ENCODE results near the gene ZFP2.
"Not testable (repeated sequence)": the region's sequence is repeated elsewhere in the genome, so short reads cannot be mapped to it uniquely, and the experiment has no call there.

Gene ZFP2

GRCh38 chr5:178895615-178896571 is at the start of gene ZFP2:
TSS of gene ZFP2 (plus strand) at chr5:178895913. CDS start at chr5:178931314, 35,401 bp downstream.
- peak; percentile 37 for DNase-seq (ENCODE audit: low spot score)

- no peak for DNase-seq (ENCODE audit: low spot score)
Measured at GRCh38 chr5:178849316-178849715, 46.4 kb upstream of the ZFP2 start.

DNA sequence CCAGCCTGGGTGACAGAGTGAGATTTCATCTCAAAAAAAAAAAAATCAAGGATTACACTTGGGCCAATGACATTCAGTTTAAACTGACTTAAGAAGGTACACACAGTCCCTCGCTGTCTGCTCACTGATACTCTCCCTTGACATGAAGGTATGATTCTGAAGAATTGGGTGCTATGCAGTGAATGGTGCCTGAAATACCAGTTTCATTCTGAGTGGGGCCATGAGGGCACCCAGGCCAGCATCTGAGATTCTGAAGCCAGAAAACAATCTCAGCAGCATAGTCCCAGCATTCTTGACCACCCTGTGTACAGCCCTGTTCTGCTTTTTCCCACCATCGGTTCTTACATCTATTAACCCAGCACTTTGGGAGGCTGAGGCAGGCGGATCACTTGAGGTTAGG is 43.8 kb upstream of the ZFP2 start:
- no peak for DNase-seq (ENCODE audit: low spot score)

DNA sequence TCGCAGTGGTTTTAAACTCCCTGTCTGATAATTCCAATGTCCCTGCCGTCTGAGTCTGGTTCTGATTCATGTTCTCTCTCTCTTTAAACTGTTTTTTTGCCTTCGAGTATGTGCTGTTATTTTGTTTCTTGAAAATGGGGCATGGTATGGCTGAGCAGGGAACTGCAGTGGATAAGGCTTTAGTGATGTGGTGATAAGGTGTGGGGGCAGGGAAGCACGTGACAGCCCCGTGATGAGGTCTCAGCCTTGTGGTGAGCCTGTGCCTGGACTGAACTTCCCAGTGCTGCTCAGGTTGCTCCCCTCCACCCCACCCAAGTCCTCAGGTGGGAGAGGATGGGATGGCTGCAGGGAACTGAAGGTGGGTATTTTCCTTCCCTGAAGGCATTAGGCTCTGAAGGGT is 41.4 kb upstream of the ZFP2 start:
- DNase-seq (ENCODE audit: low spot score) = no peak

- peak; percentile 92 for DNase-seq (ENCODE audit: low spot score)
Measured at GRCh38 chr5:178859625-178860521, 35.8 kb upstream of the ZFP2 start, which contains the start of gene ZNF354B. TSS of gene ZNF354B (plus strand) at chr5:178859953. CDS start at chr5:178861048, 1,095 bp downstream.

- not testable (repeated sequence) for DNase-seq (ENCODE audit: low spot score)
Measured at GRCh38 chr5:178860615-178861014, 35.1 kb upstream of the ZFP2 start.

GRCh38 chr5:178861627-178862026 is 34.1 kb upstream of the ZFP2 start:
- no peak for DNase-seq (ENCODE audit: low spot score)

- no peak for DNase-seq (ENCODE audit: low spot score)
Measured at GRCh38 chr5:178866946-178867345, 28.8 kb upstream of the ZFP2 start.

DNA sequence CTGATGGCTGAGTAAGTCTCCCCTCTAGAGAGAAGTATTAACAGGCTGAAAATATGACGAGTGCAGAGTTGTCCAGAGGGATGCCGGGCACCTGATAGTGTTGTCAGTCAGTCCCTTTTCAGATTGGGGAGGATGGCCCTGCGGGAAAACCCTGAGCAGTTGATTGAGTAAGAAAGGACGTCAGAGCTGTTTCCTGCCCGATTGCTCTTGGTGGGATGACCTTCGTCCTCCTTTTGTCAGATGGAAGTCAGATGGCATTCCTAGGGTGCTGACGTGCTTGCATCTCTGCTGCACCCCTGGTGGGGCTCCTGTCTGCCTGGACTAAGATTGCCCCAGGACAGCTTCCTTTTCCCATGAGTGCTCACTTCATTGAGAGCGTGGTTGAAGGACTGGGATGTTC is 26.1 kb upstream of the ZFP2 start:
- no peak for DNase-seq (ENCODE audit: low spot score)

GRCh38 chr5:178870411-178870810 is 25.3 kb upstream of the ZFP2 start:
- no peak for DNase-seq (ENCODE audit: low spot score)

DNA sequence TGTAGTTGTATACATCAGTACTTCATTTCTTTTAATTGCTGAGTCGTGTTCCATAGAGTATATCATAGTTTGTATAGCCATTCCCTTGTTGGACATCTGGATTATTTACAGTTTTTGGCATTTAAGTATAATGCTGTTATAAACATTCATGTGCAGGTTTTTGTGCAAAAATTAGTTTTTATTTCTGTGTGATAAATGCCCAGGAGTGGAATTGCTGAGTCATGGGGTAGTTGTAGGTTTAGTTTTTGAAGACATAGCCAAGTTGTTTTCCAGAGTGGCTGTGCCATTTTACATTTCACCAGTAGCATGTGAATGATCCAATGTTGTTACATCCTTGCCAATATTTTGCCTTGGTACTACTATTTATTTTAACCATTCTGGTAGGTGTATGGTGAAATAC is 23.4 kb upstream of the ZFP2 start:
- DNase-seq (ENCODE audit: low spot score) = no peak

GRCh38 chr5:178883115-178883694 is 12.5 kb upstream of the ZFP2 start:
- not testable (repeated sequence) for DNase-seq (ENCODE audit: low spot score)

DNA sequence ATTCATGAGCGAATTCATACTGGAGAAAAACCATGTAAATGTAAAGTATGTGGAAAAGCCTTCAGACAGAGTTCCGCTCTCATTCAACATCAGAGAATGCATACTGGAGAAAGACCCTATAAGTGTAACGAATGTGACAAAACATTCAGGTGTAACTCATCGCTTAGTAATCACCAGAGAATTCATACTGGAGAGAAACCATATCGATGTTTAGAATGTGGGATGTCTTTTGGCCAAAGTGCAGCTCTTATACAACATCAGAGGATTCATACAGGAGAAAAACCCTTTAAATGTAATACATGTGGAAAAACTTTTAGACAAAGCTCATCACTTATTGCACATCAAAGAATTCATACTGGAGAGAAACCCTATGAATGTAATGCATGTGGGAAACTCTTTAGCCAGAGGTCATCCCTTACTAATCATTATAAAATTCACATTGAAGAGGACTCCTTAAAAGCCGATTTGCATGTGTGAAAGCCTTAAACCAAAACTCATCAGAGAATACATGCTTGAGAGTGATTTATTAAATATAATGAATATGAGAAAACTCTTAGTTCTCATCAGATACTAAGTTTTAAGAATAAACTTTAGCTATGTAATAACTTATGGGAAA is 11.8 kb upstream of the ZFP2 start:
- no peak for DNase-seq (ENCODE audit: low spot score)

- no peak for DNase-seq (ENCODE audit: low spot score)
Measured at GRCh38 chr5:178899289-178899688, 3.6 kb downstream of the ZFP2 start.

DNA sequence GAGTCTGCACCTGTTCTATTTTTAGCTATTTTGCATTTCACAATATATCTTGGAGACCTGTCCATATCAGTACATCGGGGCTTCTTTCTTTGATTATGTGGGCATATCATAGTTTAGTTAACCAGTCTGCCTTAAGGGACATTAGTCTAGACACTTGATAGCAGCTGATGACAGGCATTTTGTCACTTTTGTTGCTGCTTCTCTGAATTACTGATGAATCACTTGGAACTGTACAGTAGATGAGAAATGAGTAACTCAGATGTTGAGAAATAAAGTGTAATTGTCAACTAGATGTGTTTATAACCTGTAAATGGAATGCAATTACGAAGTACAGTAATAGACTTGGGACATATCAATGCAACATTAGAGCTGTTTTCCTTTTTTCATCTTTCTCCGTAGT is 7.1 kb downstream of the ZFP2 start:
- DNase-seq (ENCODE audit: low spot score) = no peak

- no peak for DNase-seq (ENCODE audit: low spot score)
Measured at GRCh38 chr5:178931846-178932760, 36.4 kb downstream of the ZFP2 start.

DNA sequence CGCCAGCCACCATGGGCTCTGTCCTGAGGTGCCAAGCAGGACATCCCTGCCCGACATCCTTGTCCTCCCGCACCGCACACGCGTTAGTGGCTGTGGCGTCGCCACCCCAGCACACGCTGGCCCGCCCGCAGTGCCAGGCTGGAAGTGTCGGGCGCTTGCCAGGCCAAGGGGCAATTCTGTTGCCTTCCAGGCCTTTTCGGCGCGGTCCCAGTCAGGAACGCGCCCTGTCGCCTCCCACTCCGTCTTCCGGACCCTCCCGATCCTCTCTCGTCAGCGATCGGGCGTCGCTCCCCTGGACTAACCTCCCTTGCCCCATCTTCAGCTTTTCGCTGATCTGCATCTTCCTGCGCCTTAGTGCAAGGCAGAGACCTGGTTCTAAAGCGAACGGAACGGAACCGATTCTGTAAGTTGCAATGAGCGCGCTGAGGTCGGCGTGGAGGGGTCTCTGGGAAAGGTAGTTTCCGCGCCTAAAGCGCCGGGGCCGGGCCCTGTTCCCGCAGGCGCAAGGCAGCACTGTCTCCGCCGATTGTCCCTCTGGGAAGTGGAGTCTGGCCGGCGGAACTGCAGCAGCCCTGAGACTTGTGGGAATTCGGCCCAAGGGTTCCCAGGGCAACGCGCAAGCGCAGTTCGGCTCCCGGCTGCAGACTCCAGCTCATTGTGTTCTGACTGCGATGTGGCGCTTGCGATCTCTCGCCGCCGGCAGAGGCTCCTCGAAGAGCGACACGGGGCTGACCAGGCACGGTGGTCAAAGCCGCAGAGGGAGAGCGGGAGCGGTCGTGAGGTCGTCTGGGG is 45.1 kb downstream of the ZFP2 start, which contains the start of gene ZNF454:
Gene ZNF454, plus strand, starts transcription at position 630 of the 792 bp plus-strand sequence. CDS start 1,594 bp downstream, outside the sequence.
- DNase-seq (ENCODE audit: low spot score) = peak; percentile 77

DNA sequence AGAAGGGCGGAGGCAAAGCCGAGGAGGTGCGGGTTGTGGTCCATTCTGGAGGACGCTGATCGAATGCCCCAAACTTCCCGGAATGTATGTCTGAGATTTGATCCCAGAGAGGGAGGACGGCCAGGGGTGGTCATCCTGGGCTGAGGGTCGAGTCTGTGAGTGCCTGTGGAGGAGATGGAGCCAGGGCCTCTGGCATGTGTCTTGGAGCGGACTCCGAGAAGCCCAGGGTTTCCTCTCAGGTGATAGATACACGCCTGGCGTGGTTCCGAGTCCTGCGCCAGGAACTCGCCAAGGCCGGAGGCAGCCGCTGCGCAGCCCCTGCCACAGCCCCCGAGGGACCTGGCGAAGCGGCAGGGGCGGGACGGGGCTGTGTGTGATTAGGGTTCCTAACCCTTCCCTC is 45.6 kb downstream of the ZFP2 start:
- no peak for DNase-seq (ENCODE audit: low spot score)

DNA sequence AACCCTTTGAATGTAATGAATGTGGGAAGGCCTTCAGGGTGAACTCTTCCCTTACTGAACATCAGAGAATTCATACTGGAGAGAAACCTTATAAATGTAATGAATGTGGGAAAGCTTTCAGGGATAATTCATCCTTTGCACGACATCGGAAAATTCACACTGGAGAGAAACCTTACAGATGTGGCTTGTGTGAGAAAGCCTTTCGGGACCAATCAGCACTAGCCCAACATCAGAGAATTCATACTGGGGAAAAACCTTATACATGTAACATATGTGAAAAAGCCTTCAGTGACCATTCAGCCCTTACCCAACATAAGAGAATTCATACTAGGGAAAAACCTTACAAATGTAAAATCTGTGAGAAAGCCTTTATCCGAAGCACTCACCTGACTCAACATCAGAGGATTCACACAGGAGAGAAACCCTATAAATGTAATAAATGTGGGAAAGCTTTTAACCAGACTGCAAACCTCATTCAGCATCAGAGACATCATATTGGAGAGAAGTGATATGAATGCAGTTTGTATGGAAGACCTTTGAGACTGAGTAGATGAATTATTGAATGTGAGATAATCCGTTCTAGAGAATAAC is 69.8 kb downstream of the ZFP2 start:
- DNase-seq (ENCODE audit: low spot score) = no peak
